ENCODE measurements around the gene ASF1A.

GRCh38 chr6:118844915-118845314, 49.0 kb upstream of the ASF1A start:
- no peak for TF ChIP-seq EZH2 (IDR thresholded peaks at IDR 0.05; ENCODE audit: insufficient read depth, poor library complexity, severe bottlenecking)
- no peak for TF ChIP-seq EZH2phosphoT487 (IDR thresholded peaks at IDR 0.05; ENCODE audit: insufficient read depth, low read depth)

Measured in GM23248 (cell line).